A673 (cell line): ENCODE results near the gene LRGUK.

Experiments used
- EZH2 ChIP-seq: fragments of 200-600 bp; sonication (generic); IDR thresholded peaks from 2 replicates; pipeline ENCODE4 v1.6.1; 2017; ENCODE audit warnings: borderline replicate concordance, low read depth, mild to moderate bottlenecking, mixed read lengths, antibody characterized with exemption, low read length; ENCODE audit not compliant: poor library complexity, severe bottlenecking
- TF ChIP-seq, protein P1 (sequence below): fragments of 300-800, 200-600 bp; sonication (generic); conservative IDR thresholded peaks from 2 replicates; pipeline ENCODE4 v1.5.1; 2017; ENCODE audit warnings: low read depth, mild to moderate bottlenecking, antibody characterized with exemption, low read length, moderate library complexity, mixed read lengths

DNA sequence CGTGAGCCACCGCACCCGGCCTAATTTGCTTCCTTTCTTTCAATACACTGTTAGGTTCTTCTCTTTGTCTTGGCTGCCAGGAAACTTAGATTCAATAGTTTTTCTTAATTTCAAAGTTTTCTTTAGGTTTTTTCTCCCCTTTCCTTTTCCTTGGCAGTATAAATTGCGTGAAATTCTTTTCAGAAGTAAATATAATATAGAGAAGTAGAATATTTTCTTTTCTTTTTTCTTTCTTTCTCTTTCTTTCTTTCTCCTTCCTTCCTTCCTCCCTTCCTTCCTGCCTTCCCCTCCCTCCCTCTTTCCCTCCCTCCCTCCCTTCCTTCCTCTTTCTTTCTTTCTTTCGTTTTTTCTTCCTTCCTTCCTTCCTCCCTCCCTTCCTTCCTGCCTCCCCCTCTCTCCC, 1.7 kb downstream of the LRGUK start:
- TF ChIP-seq EZH2 = no peak
- TF ChIP-seq, protein P1, sequence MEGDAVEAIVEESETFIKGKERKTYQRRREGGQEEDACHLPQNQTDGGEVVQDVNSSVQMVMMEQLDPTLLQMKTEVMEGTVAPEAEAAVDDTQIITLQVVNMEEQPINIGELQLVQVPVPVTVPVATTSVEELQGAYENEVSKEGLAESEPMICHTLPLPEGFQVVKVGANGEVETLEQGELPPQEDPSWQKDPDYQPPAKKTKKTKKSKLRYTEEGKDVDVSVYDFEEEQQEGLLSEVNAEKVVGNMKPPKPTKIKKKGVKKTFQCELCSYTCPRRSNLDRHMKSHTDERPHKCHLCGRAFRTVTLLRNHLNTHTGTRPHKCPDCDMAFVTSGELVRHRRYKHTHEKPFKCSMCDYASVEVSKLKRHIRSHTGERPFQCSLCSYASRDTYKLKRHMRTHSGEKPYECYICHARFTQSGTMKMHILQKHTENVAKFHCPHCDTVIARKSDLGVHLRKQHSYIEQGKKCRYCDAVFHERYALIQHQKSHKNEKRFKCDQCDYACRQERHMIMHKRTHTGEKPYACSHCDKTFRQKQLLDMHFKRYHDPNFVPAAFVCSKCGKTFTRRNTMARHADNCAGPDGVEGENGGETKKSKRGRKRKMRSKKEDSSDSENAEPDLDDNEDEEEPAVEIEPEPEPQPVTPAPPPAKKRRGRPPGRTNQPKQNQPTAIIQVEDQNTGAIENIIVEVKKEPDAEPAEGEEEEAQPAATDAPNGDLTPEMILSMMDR = no peak
